HG03196 (cell line): ENCODE data around the gene RIC1.

Experiments used
- ATAC-seq: cut with Tn5 transposase; IDR thresholded peaks from one replicate; pipeline ENCODE4 v1.9.1; 2021; ENCODE audit not compliant: unreplicated experiment

Gene RIC1

GRCh38 chr9:5820425-5820824 lies 191.5 kb downstream of the RIC1 start:
- ATAC-seq: no peak

GRCh38 chr9:5825223-5825622 lies 196.3 kb downstream of the RIC1 start:
- ATAC-seq: no peak
